Esophagus muscularis mucosa (tissue), 4 donors: ENCODE results near the gene LRRC45. TPM values are rescaled to one million over a fixed set of nuclear protein-coding genes. Genes with fewer than 3 reads are reported as not detected.

Experiments used
- DNase-seq: peaks from one replicate; pipeline ENCODE4 v3.0.0-alpha.2; 2017; ENCODE audit errors: extremely low spot score
- H3K27ac ChIP-seq, 4 donors: fragments of 200-600 bp; sonication (generic); replicated peaks in 1 of 4; 1 replicate in 3 of 4; 2 replicates in 1 of 4; pipeline ENCODE4 v1.5.1; 2016 to 2019; ENCODE audit warnings: mild to moderate bottlenecking in 1 of 4
- H3K27me3 ChIP-seq, 4 donors: fragments of 200-600 bp; sonication (generic); one replicate each; pipeline versions ENCODE4 v1.5.1 to v1.6.0; 2016 to 2019
- H3K36me3 ChIP-seq, 4 donors: fragments of 200-600 bp; sonication (generic); one replicate each; pipeline ENCODE4 v1.5.1; 2016 to 2019
- H3K4me1 ChIP-seq, 4 donors: fragments of 200-600 bp; sonication (generic); one replicate each; pipeline ENCODE4 v1.5.1; 2016 to 2019
- H3K4me3 ChIP-seq, 4 donors: fragments of 200-600 bp; sonication (generic); 1 replicate in 2 of 4; 2 replicates in 2 of 4; pipeline ENCODE4 v1.5.1; 2016 to 2019; ENCODE audit warnings: mild to moderate bottlenecking in 4 of 4, moderate library complexity in 1 of 4
- H3K9me3 ChIP-seq, 4 donors: fragments of 200-600 bp; sonication (generic); 1 replicate in 3 of 4; 2 replicates in 1 of 4; pipeline ENCODE4 v1.5.1; 2016 to 2019
- EP300 ChIP-seq: sonication (generic); formaldehyde crosslinking; IDR thresholded peaks from one replicate; pipeline ENCODE4 v1.6.1; 2017; ENCODE audit warnings: antibody characterized with exemption
- POLR2A ChIP-seq: fragments of 450-650 bp; IDR thresholded peaks from one replicate; pipeline ENCODE4 v1.6.1; 2017; ENCODE audit warnings: antibody characterized with exemption, moderate library complexity, mild to moderate bottlenecking, low read depth
- POLR2AphosphoS5 ChIP-seq, 2 donors: sonication (generic); formaldehyde crosslinking; IDR thresholded peaks; one replicate each; pipeline ENCODE4 v1.6.1; 2017; ENCODE audit warnings: antibody characterized with exemption in 2 of 2
- WGBS: methylation state at CpG from one replicate; pipeline ENCODE4 v1.1.5; 2018; 5-methylcytosine and 5-hydroxymethylcytosine counted together
- intact Hi-C: fragments of 100-400 bp; cut with DNase I; formaldehyde crosslinking; loops from one replicate; pipeline ENCODE4 v1.15.1; 2023
- total RNA-seq, 4 donors: library from RNA; depleted of rRNA; stranded (reverse); fragments of >200 nt; gene quantifications; one replicate each; pipeline versions ENCODE4 v1.1.0 to v1.2.1, GENCODE V29; 2016
- TF ChIP-seq, protein P1 (sequence below), 3 experiments: fragments of 200-600 bp in 2 of 3; fragments of 450-650 bp in 1 of 3; sonication (generic) in 2 of 3; IDR thresholded peaks; one replicate each; pipeline ENCODE4 v1.5.1; 2017 to 2019; ENCODE audit warnings: antibody characterized with exemption in 3 of 3, mild to moderate bottlenecking in 2 of 3, moderate library complexity in 1 of 3

The LRRC45 gene
- total RNA-seq, 4 donors from 2014 or later: 6.6 to 15.8 (median 11.5) TPM

DNA sequence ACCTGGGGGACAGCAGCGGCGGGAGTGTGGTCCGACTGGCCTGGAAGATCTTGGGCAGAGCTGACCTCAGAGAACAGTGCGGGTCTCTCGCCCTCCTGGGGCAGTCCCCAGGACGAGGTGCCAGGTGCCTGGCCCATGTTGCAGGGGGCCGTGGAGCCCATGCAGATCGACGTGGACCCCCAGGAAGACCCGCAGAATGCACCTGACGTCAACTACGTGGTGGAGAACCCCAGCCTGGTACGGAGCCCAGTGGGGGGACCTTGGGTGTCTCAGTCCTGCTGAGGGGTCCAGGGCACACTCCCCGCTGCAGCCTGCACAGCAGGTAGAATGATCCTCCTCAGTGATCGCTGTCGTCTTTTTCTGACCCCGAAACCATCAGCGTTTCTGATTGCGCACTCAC lies 30.0 kb downstream of the LRRC45 start:
- intact Hi-C loops: no loop called here
- peaks cover 43 to 74% (median 69%) of the 10 kb centered on the region in 4 donors for H3K36me3 ChIP-seq

DNA sequence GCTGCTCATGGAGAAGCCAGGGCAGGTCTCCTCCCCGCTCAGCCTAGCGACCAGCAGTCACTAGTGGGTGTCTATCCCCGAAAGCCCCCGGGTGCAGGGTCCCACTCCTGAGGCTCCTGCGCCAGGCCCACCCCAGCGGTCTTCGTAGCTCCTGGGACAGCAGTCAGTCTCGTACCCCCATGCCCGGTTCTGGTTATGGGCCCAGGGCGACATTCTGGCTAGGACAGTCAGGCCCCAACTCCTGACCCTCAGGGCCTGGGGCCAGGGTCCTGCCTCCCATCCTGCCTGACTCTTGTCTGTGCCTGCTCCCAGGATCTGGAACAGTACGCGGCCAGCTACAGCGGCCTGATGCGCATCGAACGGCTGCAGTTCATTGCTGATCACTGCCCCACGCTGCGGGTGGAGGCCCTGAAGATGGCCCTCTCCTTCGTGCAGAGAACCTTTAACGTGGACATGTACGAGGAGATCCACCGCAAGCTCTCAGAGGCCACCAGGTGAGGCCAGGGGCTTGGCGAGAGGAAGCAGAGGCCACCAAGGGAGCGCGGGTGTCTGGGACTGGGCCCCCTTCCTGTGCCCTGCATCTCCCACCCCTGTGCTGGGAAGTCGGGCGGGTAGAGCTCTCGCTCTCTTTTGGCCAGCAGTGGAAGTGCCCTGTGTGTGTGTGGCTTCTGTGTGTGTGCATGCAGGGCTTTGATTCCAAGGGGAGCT lies 30.6 kb downstream of the LRRC45 start:
- Histone ChIP-seq H3K4me1 (peaks cover 24 to 57% (median 43%) of the 10 kb centered on the region in 4 donors), H3K36me3 (peaks cover 42 to 74% (median 69%) of the 10 kb centered on the region in 4 donors)

More for the DNA sequence above, 30.0 kb downstream of the LRRC45 start:
- no peak overlapping the region for H3K27ac ChIP-seq
- no peaks in the 10 kb centered on the region for H3K27me3 ChIP-seq
- no peak for DNase-seq
- peak overlapping the region; percentile 81 to 99 (median 88) for H3K4me3 ChIP-seq
- TF ChIP-seq EP300 (no peak), POLR2AphosphoS5 (IDR thresholded peaks at IDR 0.05) (no peak), POLR2A (no peak)
- TF ChIP-seq, protein P1, sequence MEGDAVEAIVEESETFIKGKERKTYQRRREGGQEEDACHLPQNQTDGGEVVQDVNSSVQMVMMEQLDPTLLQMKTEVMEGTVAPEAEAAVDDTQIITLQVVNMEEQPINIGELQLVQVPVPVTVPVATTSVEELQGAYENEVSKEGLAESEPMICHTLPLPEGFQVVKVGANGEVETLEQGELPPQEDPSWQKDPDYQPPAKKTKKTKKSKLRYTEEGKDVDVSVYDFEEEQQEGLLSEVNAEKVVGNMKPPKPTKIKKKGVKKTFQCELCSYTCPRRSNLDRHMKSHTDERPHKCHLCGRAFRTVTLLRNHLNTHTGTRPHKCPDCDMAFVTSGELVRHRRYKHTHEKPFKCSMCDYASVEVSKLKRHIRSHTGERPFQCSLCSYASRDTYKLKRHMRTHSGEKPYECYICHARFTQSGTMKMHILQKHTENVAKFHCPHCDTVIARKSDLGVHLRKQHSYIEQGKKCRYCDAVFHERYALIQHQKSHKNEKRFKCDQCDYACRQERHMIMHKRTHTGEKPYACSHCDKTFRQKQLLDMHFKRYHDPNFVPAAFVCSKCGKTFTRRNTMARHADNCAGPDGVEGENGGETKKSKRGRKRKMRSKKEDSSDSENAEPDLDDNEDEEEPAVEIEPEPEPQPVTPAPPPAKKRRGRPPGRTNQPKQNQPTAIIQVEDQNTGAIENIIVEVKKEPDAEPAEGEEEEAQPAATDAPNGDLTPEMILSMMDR (IDR thresholded peaks at IDR 0.05): no peak
- H3K4me1 ChIP-seq: peaks cover 24 to 58% (median 43%) of the 10 kb centered on the region in 4 donors
- 89% methylated on average over 17 of the region's 19 CpGs for WGBS
- no peaks in the 10 kb centered on the region for H3K9me3 ChIP-seq

DNA sequence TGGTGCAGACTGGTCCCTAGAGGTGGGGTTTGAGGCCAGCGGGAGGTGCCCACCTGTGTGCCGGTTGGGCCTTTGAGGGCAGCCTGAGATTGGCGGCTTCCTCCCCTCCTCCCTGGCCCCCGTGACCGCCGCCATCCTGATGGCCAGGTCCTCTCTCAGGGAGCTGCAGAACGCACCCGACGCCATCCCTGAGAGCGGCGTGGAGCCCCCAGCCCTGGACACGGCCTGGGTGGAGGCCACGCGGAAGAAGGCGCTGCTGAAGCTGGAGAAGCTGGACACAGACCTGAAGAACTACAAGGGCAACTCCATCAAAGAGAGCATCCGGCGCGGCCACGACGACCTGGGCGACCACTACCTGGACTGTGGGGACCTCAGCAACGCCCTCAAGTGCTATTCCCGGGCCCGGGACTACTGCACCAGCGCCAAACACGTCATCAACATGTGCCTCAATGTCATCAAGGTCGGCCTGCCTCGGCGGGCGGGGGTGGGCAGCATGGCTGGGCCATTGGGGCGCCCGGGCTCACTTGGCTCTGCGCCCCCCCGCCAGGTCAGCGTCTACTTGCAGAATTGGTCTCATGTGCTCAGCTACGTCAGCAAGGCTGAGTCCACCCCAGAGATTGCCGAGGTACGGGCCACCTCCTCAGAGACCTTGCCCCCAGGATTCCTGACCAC lies 31.4 kb downstream of the LRRC45 start:
- no peak overlapping the region for H3K4me3 ChIP-seq
- DNase-seq: no peak
- H3K9me3 ChIP-seq: no peaks in the 10 kb centered on the region
- H3K27me3 ChIP-seq: no peaks in the 10 kb centered on the region
- intact Hi-C loops: no loop called here
- H3K4me1 ChIP-seq: peaks cover 24 to 49% (median 38%) of the 10 kb centered on the region in 4 donors
- no peak overlapping the region for H3K27ac ChIP-seq
- WGBS: 84% methylated on average over 23 of the region's 38 CpGs
- TF ChIP-seq POLR2A: no peak
- H3K36me3 ChIP-seq: peaks cover 46 to 74% (median 69%) of the 10 kb centered on the region in 4 donors

More for the DNA sequence above, 30.6 kb downstream of the LRRC45 start:
- H3K4me3 ChIP-seq: peak overlapping the region in 1 of 4 donors; percentile 88
- WGBS: 77% methylated on average over 8 of the region's 28 CpGs
- no peak overlapping the region for H3K27ac ChIP-seq
- no peak for DNase-seq
- no peaks in the 10 kb centered on the region for H3K9me3 ChIP-seq
- TF ChIP-seq, protein P1 (IDR thresholded peaks at IDR 0.05): no peak
- TF ChIP-seq POLR2AphosphoS5 (IDR thresholded peaks at IDR 0.05): no peak
- no peak for TF ChIP-seq EP300
- TF ChIP-seq POLR2A: no peak
- intact Hi-C loops: no loop called here
- H3K27me3 ChIP-seq: no peaks in the 10 kb centered on the region

DNA sequence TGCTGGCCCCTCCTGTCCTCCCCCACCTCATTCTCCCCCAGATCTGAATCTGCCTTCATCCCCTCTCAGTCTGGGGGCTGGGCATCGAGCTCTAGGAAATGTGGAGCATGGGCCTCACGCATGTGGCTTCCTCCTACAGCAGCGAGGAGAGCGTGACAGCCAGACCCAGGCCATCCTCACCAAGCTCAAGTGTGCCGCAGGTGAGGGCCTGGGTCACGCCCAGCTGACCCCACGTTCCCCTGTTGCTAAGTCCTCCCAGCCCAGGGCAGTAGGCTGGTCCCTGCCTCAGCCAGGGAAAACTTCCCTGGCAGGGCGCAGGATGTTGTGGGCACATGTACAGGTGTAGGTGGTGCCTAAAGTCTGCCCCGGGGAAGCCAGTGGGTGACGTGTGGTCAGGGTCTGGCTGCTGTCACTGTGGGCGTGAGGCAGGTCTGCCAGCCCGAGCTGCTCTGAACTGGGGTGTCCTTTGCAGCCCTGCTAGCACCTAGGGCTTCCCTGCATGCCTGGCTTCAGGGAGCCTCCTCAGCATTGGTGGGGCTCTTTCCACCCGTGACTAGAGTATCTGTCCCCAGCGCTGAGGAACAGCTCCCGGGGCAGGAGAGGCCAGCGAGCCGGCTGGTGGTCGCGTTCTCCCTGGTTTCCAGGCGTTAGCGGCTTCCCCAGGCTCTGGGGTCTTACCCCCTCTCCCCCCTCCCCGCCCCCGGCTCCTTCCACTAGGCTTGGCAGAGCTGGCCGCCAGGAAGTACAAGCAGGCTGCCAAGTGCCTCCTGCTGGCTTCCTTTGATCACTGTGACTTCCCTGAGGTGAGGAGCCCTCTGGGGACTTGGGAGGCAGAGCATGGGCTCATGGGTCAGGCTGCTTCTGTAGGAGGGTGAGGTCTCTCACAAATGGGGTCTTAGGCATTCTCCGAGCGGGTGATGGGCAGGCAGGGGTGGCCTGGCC lies 32.2 kb downstream of the LRRC45 start:
- no peak overlapping the region for H3K4me3 ChIP-seq
- intact Hi-C loops: no loop called here
- no peaks in the 10 kb centered on the region for H3K27me3 ChIP-seq
- TF ChIP-seq EP300 (no peak), POLR2AphosphoS5 (IDR thresholded peaks at IDR 0.05) (no peak), POLR2A (no peak)
- TF ChIP-seq, protein P1 (IDR thresholded peaks at IDR 0.05): no peak
- peaks cover 21 to 41% (median 30%) of the 10 kb centered on the region in 4 donors for H3K4me1 ChIP-seq
- peaks cover 48 to 74% (median 70%) of the 10 kb centered on the region in 4 donors for H3K36me3 ChIP-seq
- no peaks in the 10 kb centered on the region for H3K9me3 ChIP-seq
- H3K27ac ChIP-seq: no peak overlapping the region
- no peak for DNase-seq
- 83% methylated on average over 18 of the region's 26 CpGs for WGBS
